Activated T-helper 2 cell treated with anti-CD3 and anti-CD28 coated beads, Interferon-gamma antibody, Interleukin-2, Interleukin-4, amounts not matched to agents 10 μg/mL and 5 μg/mL and 100 μg/mL, durations not matched to agents 14 hours and 24 hours and 36 hours (primary cell): ENCODE results near the gene GABBR1. TPM values are rescaled to one million over a fixed set of nuclear protein-coding genes. Genes with fewer than 3 reads are reported as not detected.
"Not testable (repeated sequence)": the region's sequence is repeated elsewhere in the genome, so short reads cannot be mapped to it uniquely, and the experiment has no call there.

ENCODE experiments used
- DNase-seq: peaks from one replicate; pipeline ENCODE4 v3.0.0; 2021; ENCODE audit warnings: low spot score
- H3K27ac Mint-ChIP-seq: one replicate; pipeline ENCODE4 v1.8.0; 2021; ENCODE audit warnings: mixed read lengths
- H3K27me3 Mint-ChIP-seq: one replicate; pipeline ENCODE4 v1.8.0; 2021; ENCODE audit warnings: low read depth, mixed read lengths
- H3K36me3 Mint-ChIP-seq: one replicate; pipeline ENCODE4 v1.8.0; 2021; ENCODE audit warnings: low read depth, mixed read lengths
- H3K4me1 Mint-ChIP-seq: one replicate; pipeline ENCODE4 v1.8.0; 2021; ENCODE audit warnings: low read depth, mixed read lengths
- H3K4me3 Mint-ChIP-seq: one replicate; pipeline ENCODE4 v1.8.0; 2021; ENCODE audit warnings: low read depth, mild to moderate bottlenecking, moderate library complexity, mixed read lengths
- H3K9me3 Mint-ChIP-seq: one replicate; pipeline ENCODE4 v1.8.0; 2021; ENCODE audit warnings: mixed read lengths
- intact Hi-C: fragments of 100-400 bp; cut with micrococcal nuclease; formaldehyde crosslinking; loops from one replicate; pipeline ENCODE4 v1.15.1; 2023
- total RNA-seq: library from RNA; stranded (reverse); gene quantifications from 2 replicates; pipeline ENCODE4 v1.2.3, GENCODE V29; 2022

Gene GABBR1
- total RNA-seq, 1 donor from 2014 or later, result 17.0 TPM

GRCh38 chr6:29666826-29667130 lies 33.8 kb upstream of the GABBR1 start:
- Mint-ChIP-seq H3K27ac (no peak overlapping the region), H3K27me3 (peaks cover 21% of the 10 kb centered on the region), H3K9me3 (no peaks in the 10 kb centered on the region), H3K4me1 (no peaks in the 10 kb centered on the region), H3K4me3 (no peak overlapping the region), H3K36me3 (no peaks in the 10 kb centered on the region)
- intact Hi-C loops, result no loop called here
- DNase-seq, result no peak

GRCh38 chr6:29665942-29666825 lies 33.2 kb upstream of the GABBR1 start:
- Mint-ChIP-seq H3K4me3 (no peak overlapping the region), H3K27ac (no peak overlapping the region), H3K9me3 (no peaks in the 10 kb centered on the region), H3K36me3 (no peaks in the 10 kb centered on the region), H3K27me3 (peaks cover 22% of the 10 kb centered on the region), H3K4me1 (no peaks in the 10 kb centered on the region)
- DNase-seq, result no peak
- intact Hi-C loops, result no loop called here

- no peaks in the 10 kb centered on the region for H3K4me1 Mint-ChIP-seq
- no peak overlapping the region for H3K4me3 Mint-ChIP-seq
- no peaks in the 10 kb centered on the region for H3K36me3 Mint-ChIP-seq
- intact Hi-C loops, result no loop called here
- peaks cover 27% of the 10 kb centered on the region for H3K27me3 Mint-ChIP-seq
- H3K27ac Mint-ChIP-seq, result no peak overlapping the region
- no peaks in the 10 kb centered on the region for H3K9me3 Mint-ChIP-seq
- no peak for DNase-seq
Observed at GRCh38 chr6:29663300-29664042, 30.5 kb upstream of the GABBR1 start.

- H3K36me3 Mint-ChIP-seq, H3K4me1 Mint-ChIP-seq, H3K27ac Mint-ChIP-seq, DNase-seq, H3K9me3 Mint-ChIP-seq, intact Hi-C loops, H3K4me3 Mint-ChIP-seq: not testable (repeated sequence)
- peaks cover 27% of the 10 kb centered on the region for H3K27me3 Mint-ChIP-seq
Observed at GRCh38 chr6:29661502-29662141, 28.6 kb upstream of the GABBR1 start.

GRCh38 chr6:29661071-29661470 lies 28.1 kb upstream of the GABBR1 start:
- Mint-ChIP-seq H3K27ac (no peak overlapping the region), H3K4me1 (no peaks in the 10 kb centered on the region), H3K36me3 (no peaks in the 10 kb centered on the region), H3K9me3 (no peaks in the 10 kb centered on the region), H3K4me3 (no peak overlapping the region), H3K27me3 (peaks cover 30% of the 10 kb centered on the region)
- intact Hi-C loops, result no loop called here
- DNase-seq, result no peak

GRCh38 chr6:29656798-29657197 lies 23.8 kb upstream of the GABBR1 start, which contains the start of gene MOG:
Gene MOG (plus strand): TSS chr6:29657092. CDS start chr6:29657210, 118 bp downstream.
- Mint-ChIP-seq H3K4me3 (no peak within 1 kb of the TSS), H3K27me3 (peaks cover 31% of the 10 kb centered on the region), H3K36me3 (no peaks in the 10 kb centered on the region), H3K27ac (no peak within 1 kb of the TSS), H3K4me1 (peaks cover under 1% of the 10 kb centered on the region), H3K9me3 (no peaks in the 10 kb centered on the region)
- intact Hi-C loops, result loop anchor here (10.0 kb wide), 1 partner anchor 68 kb away; the partner anchor contains the start of gene HLA-F
- no peak for DNase-seq

GRCh38 chr6:29656157-29656556 lies 23.2 kb upstream of the GABBR1 start:
- Mint-ChIP-seq H3K9me3 (no peaks in the 10 kb centered on the region), H3K4me3 (no peak overlapping the region), H3K36me3 (no peaks in the 10 kb centered on the region), H3K27me3 (peaks cover 29% of the 10 kb centered on the region), H3K4me1 (peaks cover 4% of the 10 kb centered on the region), H3K27ac (no peak overlapping the region)
- DNase-seq, result no peak
- intact Hi-C loops, result loop anchor here (10.0 kb wide), 1 partner anchor 69 kb away; the partner anchor contains the start of gene HLA-F

GRCh38 chr6:29655658-29656057 lies 22.7 kb upstream of the GABBR1 start:
- Mint-ChIP-seq H3K9me3 (no peaks in the 10 kb centered on the region), H3K36me3 (no peaks in the 10 kb centered on the region), H3K4me3 (no peak overlapping the region), H3K27me3 (peaks cover 24% of the 10 kb centered on the region), H3K27ac (no peak overlapping the region), H3K4me1 (peaks cover 4% of the 10 kb centered on the region)
- DNase-seq, result no peak
- intact Hi-C loops, result loop anchor here (10.0 kb wide), 1 partner anchor 69 kb away; the partner anchor contains the start of gene HLA-F

GRCh38 chr6:29653452-29654038 lies 20.6 kb upstream of the GABBR1 start:
- peaks cover 23% of the 10 kb centered on the region for H3K27me3 Mint-ChIP-seq
- no peak for DNase-seq
- intact Hi-C loops, result loop anchor here (5.0 to 10.0 kb wide), 2 partner anchors 71 to 179 kb away; partner anchors contain the start of gene HLA-F
- H3K4me3 Mint-ChIP-seq, result no peak overlapping the region
- no peaks in the 10 kb centered on the region for H3K36me3 Mint-ChIP-seq
- no peaks in the 10 kb centered on the region for H3K9me3 Mint-ChIP-seq
- H3K27ac Mint-ChIP-seq, result no peak overlapping the region
- peaks cover 7% of the 10 kb centered on the region for H3K4me1 Mint-ChIP-seq

- Mint-ChIP-seq H3K4me3 (no peak overlapping the region), H3K4me1 (peaks cover 7% of the 10 kb centered on the region), H3K36me3 (no peaks in the 10 kb centered on the region), H3K9me3 (no peaks in the 10 kb centered on the region), H3K27ac (no peak overlapping the region), H3K27me3 (peaks cover 14% of the 10 kb centered on the region)
- intact Hi-C loops, result loop anchor here (5.0 to 10.0 kb wide), 2 partner anchors 73 to 180 kb away; partner anchors contain the start of gene HLA-F
- no peak for DNase-seq
Observed at GRCh38 chr6:29652198-29652584, 19.2 kb upstream of the GABBR1 start.

- Mint-ChIP-seq H3K4me3 (no peak overlapping the region), H3K4me1 (peaks cover 7% of the 10 kb centered on the region), H3K27me3 (peaks cover 11% of the 10 kb centered on the region), H3K36me3 (no peaks in the 10 kb centered on the region), H3K9me3 (no peaks in the 10 kb centered on the region), H3K27ac (no peak overlapping the region)
- no peak for DNase-seq
- intact Hi-C loops, result loop anchor here (5.0 to 10.0 kb wide), 2 partner anchors 73 to 181 kb away; partner anchors contain the start of gene HLA-F
Observed at GRCh38 chr6:29651413-29652197, 18.6 kb upstream of the GABBR1 start.
